ENCODE data around the gene DNAJC18. TPM values are rescaled to one million over a fixed set of nuclear protein-coding genes. Genes with fewer than 3 reads are reported as not detected.

The DNAJC18 gene
- total RNA-seq, 2 experiments from 2014 or later, result 18.1 to 18.8 TPM

- Mint-ChIP-seq H3K4me3 (peak overlapping the region; percentile 50), H3K4me1 (ENCODE audit: low read depth) (peaks cover 54% of the 10 kb centered on the region), H3K27ac (peak overlapping the region; percentile 94), H3K36me3 (ENCODE audit: low read depth) (no peaks in the 10 kb centered on the region), H3K27me3 (ENCODE audit: low read depth) (no peaks in the 10 kb centered on the region), H3K9me3 (no peaks in the 10 kb centered on the region)
- DNase-seq, result peak; percentile 93
- CTCF ChIA-PET, result interaction anchor here (0.6 to 1.9 kb wide), 10 partner anchors 11 to 66 kb away, joined by 3 to 8 read pairs (median 4); partner anchors contain the start of genes DNAJC18 and STING1
- intact Hi-C loops (cut with micrococcal nuclease), result loop anchor here (1.0 to 2.0 kb wide), 6 partner anchors 11 to 54 kb away; partner anchors contain the start of genes SPATA24 and STING1
These were observed 19.5 kb upstream of the DNAJC18 start for GRCh38 chr5:139458580-139459407.

GRCh38 chr5:139457653-139458306 lies 18.5 kb upstream of the DNAJC18 start:
- intact Hi-C loops (cut with micrococcal nuclease), result loop anchor here (2.0 kb wide), 2 partner anchors 53 to 55 kb away; partner anchors contain the start of gene SPATA24
- DNase-seq, result no peak
- H3K27ac Mint-ChIP-seq, result peak overlapping the region; percentile 94
- no peaks in the 10 kb centered on the region for H3K27me3 Mint-ChIP-seq (ENCODE audit: low read depth)
- H3K9me3 Mint-ChIP-seq, result no peaks in the 10 kb centered on the region
- CTCF ChIA-PET, result interaction anchor here (0.5 to 1.7 kb wide), 5 partner anchors 10 to 67 kb away, joined by 3 to 6 read pairs (median 4); no protein-coding TSS in a partner anchor
- peaks cover 58% of the 10 kb centered on the region for H3K4me1 Mint-ChIP-seq (ENCODE audit: low read depth)
- H3K36me3 Mint-ChIP-seq (ENCODE audit: low read depth), result no peaks in the 10 kb centered on the region
- no peak overlapping the region for H3K4me3 Mint-ChIP-seq

GRCh38 chr5:139457241-139457640 lies 17.9 kb upstream of the DNAJC18 start:
- no peaks in the 10 kb centered on the region for H3K27me3 Mint-ChIP-seq (ENCODE audit: low read depth)
- no peak for DNase-seq
- CTCF ChIA-PET, result interaction anchor here (0.5 to 1.7 kb wide), 3 partner anchors 10 to 39 kb away, joined by 3 to 6 read pairs (median 4); no protein-coding TSS in a partner anchor
- no peak overlapping the region for H3K4me3 Mint-ChIP-seq
- intact Hi-C loops (cut with micrococcal nuclease), result no loop called here
- H3K9me3 Mint-ChIP-seq, result no peaks in the 10 kb centered on the region
- peak overlapping the region; percentile 94 for H3K27ac Mint-ChIP-seq
- H3K4me1 Mint-ChIP-seq (ENCODE audit: low read depth), result peaks cover 58% of the 10 kb centered on the region
- H3K36me3 Mint-ChIP-seq (ENCODE audit: low read depth), result no peaks in the 10 kb centered on the region

- DNase-seq, result no peak
- Mint-ChIP-seq H3K27me3 (ENCODE audit: low read depth) (no peaks in the 10 kb centered on the region), H3K27ac (peak overlapping the region; percentile 19), H3K4me1 (ENCODE audit: low read depth) (peaks cover 58% of the 10 kb centered on the region), H3K36me3 (ENCODE audit: low read depth) (no peaks in the 10 kb centered on the region), H3K9me3 (no peaks in the 10 kb centered on the region), H3K4me3 (no peak overlapping the region)
- intact Hi-C loops (cut with micrococcal nuclease), result no loop called here
- CTCF ChIA-PET, result interaction anchor here (0.7 to 2.1 kb wide), 2 partner anchors 36 to 56 kb away, joined by 3 to 9 read pairs; no protein-coding TSS in a partner anchor
These were observed 17.5 kb upstream of the DNAJC18 start for GRCh38 chr5:139456776-139457175.

- CTCF ChIA-PET, result interaction anchor here (2.1 kb wide), 1 partner anchor 58 kb away, joined by 9 read pairs; no protein-coding TSS in a partner anchor
- Mint-ChIP-seq H3K4me1 (ENCODE audit: low read depth) (peaks cover 40% of the 10 kb centered on the region), H3K4me3 (no peak overlapping the region), H3K27ac (no peak overlapping the region), H3K9me3 (no peaks in the 10 kb centered on the region), H3K27me3 (ENCODE audit: low read depth) (no peaks in the 10 kb centered on the region), H3K36me3 (ENCODE audit: low read depth) (no peaks in the 10 kb centered on the region)
- intact Hi-C loops (cut with micrococcal nuclease), result no loop called here
- DNase-seq, result no peak
These were observed 15.4 kb upstream of the DNAJC18 start for GRCh38 chr5:139454568-139455290.

- no peak for DNase-seq
- no peaks in the 10 kb centered on the region for H3K27me3 Mint-ChIP-seq (ENCODE audit: low read depth)
- H3K36me3 Mint-ChIP-seq (ENCODE audit: low read depth), result no peaks in the 10 kb centered on the region
- peak overlapping the region; percentile 33 for H3K27ac Mint-ChIP-seq
- no peak overlapping the region for H3K4me3 Mint-ChIP-seq
- intact Hi-C loops (cut with micrococcal nuclease), result no loop called here
- H3K9me3 Mint-ChIP-seq, result no peaks in the 10 kb centered on the region
- H3K4me1 Mint-ChIP-seq (ENCODE audit: low read depth), result peaks cover 35% of the 10 kb centered on the region
- CTCF ChIA-PET, result no interaction called here
These were observed 14.6 kb upstream of the DNAJC18 start for GRCh38 chr5:139453683-139454567.

- DNase-seq, result no peak
- Mint-ChIP-seq H3K4me1 (ENCODE audit: low read depth) (peaks cover 38% of the 10 kb centered on the region), H3K9me3 (peaks cover 3% of the 10 kb centered on the region), H3K4me3 (no peak overlapping the region), H3K36me3 (ENCODE audit: low read depth) (peaks cover 3% of the 10 kb centered on the region), H3K27me3 (ENCODE audit: low read depth) (no peaks in the 10 kb centered on the region), H3K27ac (no peak overlapping the region)
- CTCF ChIA-PET, result no interaction called here
- intact Hi-C loops (cut with micrococcal nuclease), result no loop called here
These were observed 12.7 kb upstream of the DNAJC18 start for GRCh38 chr5:139451878-139452660.

GRCh38 chr5:139451176-139451575 lies 11.9 kb upstream of the DNAJC18 start:
- H3K4me3 Mint-ChIP-seq, result no peak overlapping the region
- intact Hi-C loops (cut with micrococcal nuclease), result no loop called here
- no peak overlapping the region for H3K27ac Mint-ChIP-seq
- no peak for DNase-seq
- H3K27me3 Mint-ChIP-seq (ENCODE audit: low read depth), result no peaks in the 10 kb centered on the region
- CTCF ChIA-PET, result no interaction called here
- peaks cover 40% of the 10 kb centered on the region for H3K4me1 Mint-ChIP-seq (ENCODE audit: low read depth)
- peaks cover 7% of the 10 kb centered on the region for H3K36me3 Mint-ChIP-seq (ENCODE audit: low read depth)
- peaks cover 8% of the 10 kb centered on the region for H3K9me3 Mint-ChIP-seq

- H3K36me3 Mint-ChIP-seq (ENCODE audit: low read depth), result peaks cover 7% of the 10 kb centered on the region
- intact Hi-C loops (cut with micrococcal nuclease), result loop anchor here (1.0 kb wide), 7 partner anchors 8 to 189 kb away; partner anchors contain the start of genes DNAJC18, SPATA24 and STING1
- peak overlapping the region; percentile 97 for H3K27ac Mint-ChIP-seq
- no peaks in the 10 kb centered on the region for H3K27me3 Mint-ChIP-seq (ENCODE audit: low read depth)
- peaks cover 63% of the 10 kb centered on the region for H3K4me1 Mint-ChIP-seq (ENCODE audit: low read depth)
- peaks cover 8% of the 10 kb centered on the region for H3K9me3 Mint-ChIP-seq
- peak; percentile 68 for DNase-seq
- CTCF ChIA-PET, result interaction anchor here (0.7 to 2.1 kb wide), 6 partner anchors 8 to 35 kb away, joined by 3 to 12 read pairs (median 4); partner anchors contain the start of genes DNAJC18 and STING1
- no peak overlapping the region for H3K4me3 Mint-ChIP-seq
These were observed 7.8 kb upstream of the DNAJC18 start for GRCh38 chr5:139446956-139447779.

All from activated naive CD4-positive, alpha-beta T cell treated with anti-CD3 and anti-CD28 coated beads for 36 hours (primary cell).